Measurements from ENCODE around the gene TRAPPC10.

Gene TRAPPC10

DNA sequence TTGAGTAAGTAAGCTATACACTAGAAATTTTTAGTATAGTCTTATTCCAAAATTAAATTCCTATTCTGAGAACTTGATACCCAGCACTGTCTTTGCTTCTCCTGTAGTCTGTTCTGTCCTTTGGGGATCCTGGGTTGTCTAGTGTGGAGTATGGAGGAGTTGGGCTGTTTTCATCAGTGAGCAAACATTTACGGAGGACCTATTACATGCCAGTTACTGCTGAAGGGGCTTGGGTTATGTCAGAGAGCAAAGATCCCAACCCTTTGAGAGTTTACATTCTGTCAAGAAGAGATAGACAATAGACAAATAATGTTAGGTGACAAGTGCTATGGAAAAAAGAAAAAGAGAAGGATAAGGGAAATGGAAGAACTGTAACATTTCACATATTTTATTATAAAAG, 9.0 kb downstream of the TRAPPC10 start:
- H3K4me3 ChIP-seq: no peak overlapping the region
- no peaks in the 10 kb centered on the region for H3K27me3 ChIP-seq (ENCODE audit: low read depth)
- no peaks in the 10 kb centered on the region for H3K36me3 ChIP-seq (replicated peaks)
- no peak for DNase-seq (ENCODE audit: low spot score in 2 of 2)
- H3K4me1 ChIP-seq: peaks cover 11% of the 10 kb centered on the region
- in situ Hi-C loops (cut with MboI; ENCODE audit: low sequenced_read_pairs): no loop called here
- no peaks in the 10 kb centered on the region for H3K9me3 ChIP-seq

DNA sequence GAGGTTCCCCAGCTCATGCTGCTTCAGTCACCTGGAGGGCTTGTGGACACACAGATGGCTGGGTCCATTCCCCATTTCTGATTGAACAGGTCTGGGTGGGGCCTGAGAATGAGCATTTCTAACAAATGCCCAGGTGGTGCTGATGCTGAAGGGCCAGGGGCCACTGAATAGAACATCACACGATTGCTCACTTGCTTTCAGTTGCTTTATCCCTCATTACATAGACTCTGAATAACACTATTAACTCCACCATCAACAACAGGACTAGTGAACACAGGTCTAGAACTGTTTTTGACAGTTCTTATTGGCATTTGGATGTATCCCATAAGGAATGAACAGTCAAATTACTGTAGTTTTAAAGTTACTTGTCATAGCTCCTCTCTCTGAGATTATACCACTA, 12.1 kb downstream of the TRAPPC10 start:
- no peak for DNase-seq (ENCODE audit: low spot score in 2 of 2)
- H3K9me3 ChIP-seq: no peaks in the 10 kb centered on the region
- H3K27me3 ChIP-seq (ENCODE audit: low read depth): no peaks in the 10 kb centered on the region
- H3K4me3 ChIP-seq: no peak overlapping the region
- peaks cover 25% of the 10 kb centered on the region for H3K4me1 ChIP-seq
- H3K36me3 ChIP-seq (replicated peaks): no peaks in the 10 kb centered on the region
- in situ Hi-C loops (cut with MboI; ENCODE audit: low sequenced_read_pairs): no loop called here

DNA sequence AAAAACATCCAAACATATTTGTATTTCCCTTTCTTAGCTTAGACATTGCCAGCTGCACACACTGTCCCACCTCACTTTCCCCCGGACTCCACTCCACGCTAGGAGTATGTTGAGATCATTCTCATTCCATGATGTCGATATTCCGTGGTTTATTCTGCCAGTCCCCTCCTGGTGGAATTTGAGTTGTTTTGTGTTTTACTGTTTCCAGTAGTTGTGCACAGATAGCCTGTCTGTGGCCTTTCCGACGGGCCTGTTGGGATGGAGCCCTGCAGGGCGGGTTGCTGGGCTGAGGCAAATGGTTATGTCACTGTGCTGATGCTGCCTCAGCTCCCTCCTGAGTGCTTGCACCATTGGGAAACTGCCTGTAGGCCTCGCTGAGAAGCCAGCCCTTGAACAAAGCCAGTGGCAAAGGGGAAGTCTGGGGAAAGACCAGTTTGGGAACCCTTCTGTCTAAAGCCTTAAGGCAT, 12.8 kb downstream of the TRAPPC10 start:
- in situ Hi-C loops (cut with MboI; ENCODE audit: low sequenced_read_pairs): no loop called here
- DNase-seq (ENCODE audit: low spot score in 2 of 2): no peak
- no peaks in the 10 kb centered on the region for H3K36me3 ChIP-seq (replicated peaks)
- peaks cover 25% of the 10 kb centered on the region for H3K4me1 ChIP-seq
- no peak overlapping the region for H3K4me3 ChIP-seq
- H3K9me3 ChIP-seq: no peaks in the 10 kb centered on the region
- H3K27me3 ChIP-seq (ENCODE audit: low read depth): no peaks in the 10 kb centered on the region

DNA sequence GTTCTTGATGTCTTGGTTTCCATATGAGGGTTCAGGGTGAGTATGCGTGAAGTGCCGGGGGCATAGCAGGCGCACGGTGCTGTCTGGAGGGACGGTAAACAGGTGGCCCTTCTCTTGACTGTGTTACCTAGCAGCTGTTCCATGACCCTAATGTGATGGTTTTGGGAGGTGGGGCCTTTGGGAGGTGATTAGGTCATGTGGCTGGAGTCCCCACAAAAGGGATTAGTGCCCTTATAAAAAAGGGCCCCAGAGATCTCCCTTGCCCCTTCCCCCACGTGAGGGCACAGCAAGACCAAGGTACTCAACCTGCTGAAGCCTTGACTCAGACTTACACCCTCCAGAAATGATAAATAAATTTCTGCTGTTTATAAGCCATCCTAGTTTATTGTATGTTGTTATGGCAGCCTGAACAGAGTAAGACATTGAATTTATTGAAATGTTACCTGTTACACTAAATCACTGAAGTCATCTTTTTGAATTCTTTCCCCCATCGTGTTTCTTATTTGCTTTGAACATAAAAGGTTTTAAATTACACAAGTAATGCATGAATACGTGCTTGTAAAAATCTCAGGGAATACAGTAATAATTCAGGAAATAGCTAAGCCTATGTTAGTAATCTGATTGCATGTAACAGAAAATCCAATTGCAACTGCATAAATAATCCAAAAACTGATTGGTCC, 15.6 kb downstream of the TRAPPC10 start:
- H3K4me1 ChIP-seq: peaks cover 18% of the 10 kb centered on the region
- in situ Hi-C loops (cut with MboI; ENCODE audit: low sequenced_read_pairs): no loop called here

DNA sequence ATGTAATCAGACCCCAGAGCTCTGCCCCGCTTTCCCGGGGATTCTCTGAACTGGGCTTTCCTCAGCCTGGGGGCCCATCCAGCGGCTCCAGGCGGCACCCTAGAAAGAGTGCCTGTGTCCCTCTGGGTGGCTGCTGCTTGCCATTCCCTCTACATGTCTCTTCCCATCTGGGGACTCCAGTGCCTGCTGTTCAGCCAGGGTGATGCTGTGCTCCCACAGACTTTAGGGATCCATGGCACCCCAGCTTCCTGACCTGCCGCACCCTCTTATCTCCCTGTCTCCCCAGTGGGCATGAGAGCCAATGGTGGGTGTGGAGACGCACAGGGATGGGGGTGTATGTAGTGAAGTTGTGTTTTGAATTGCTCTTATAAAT, 16.2 kb downstream of the TRAPPC10 start:
- no peak for DNase-seq (ENCODE audit: low spot score in 2 of 2)
- in situ Hi-C loops (cut with MboI; ENCODE audit: low sequenced_read_pairs): no loop called here
- Histone ChIP-seq H3K4me3 (no peak overlapping the region), H3K9me3 (no peaks in the 10 kb centered on the region), H3K27me3 (ENCODE audit: low read depth) (no peaks in the 10 kb centered on the region), H3K36me3 (replicated peaks) (peaks cover 8% of the 10 kb centered on the region), H3K4me1 (peaks cover 18% of the 10 kb centered on the region)

More for the DNA sequence above, 15.6 kb downstream of the TRAPPC10 start:
- Histone ChIP-seq H3K27me3 (ENCODE audit: low read depth) (no peaks in the 10 kb centered on the region), H3K36me3 (replicated peaks) (peaks cover 3% of the 10 kb centered on the region), H3K4me3 (no peak overlapping the region), H3K9me3 (no peaks in the 10 kb centered on the region)
- no peak for DNase-seq (ENCODE audit: low spot score in 2 of 2)

DNA sequence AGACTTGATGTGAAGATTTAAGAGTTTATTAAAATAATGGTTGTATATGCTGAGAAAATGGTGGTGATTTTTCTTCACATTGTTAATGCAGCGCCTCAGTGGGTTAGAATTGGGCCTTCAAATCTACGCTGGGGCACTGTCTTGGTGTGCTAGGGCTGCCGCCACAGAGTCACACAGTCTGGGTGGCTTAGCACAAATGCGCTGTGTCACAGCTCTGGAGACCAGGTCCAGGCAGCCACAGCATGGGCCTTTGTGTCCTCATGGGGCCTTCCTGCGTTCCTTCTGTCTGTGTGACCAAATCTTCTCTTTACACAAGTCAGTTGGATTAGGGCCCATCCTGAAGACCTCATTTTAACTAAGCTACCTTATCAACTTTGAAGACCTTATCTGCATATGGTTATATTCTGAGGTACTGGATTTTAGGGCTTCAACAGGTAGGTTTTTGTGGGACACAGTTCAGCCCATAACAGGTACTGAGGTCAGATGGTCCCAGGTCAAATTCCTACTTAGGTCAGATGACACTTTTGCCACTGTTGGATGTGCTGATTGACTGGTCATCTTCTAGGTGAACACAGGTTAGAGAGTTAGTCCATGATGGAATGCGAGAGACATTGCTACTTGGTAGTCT, 17.5 kb downstream of the TRAPPC10 start:
- in situ Hi-C loops (cut with MboI; ENCODE audit: low sequenced_read_pairs): no loop called here
- no peak for DNase-seq (ENCODE audit: low spot score in 2 of 2)
- Histone ChIP-seq H3K4me3 (no peak overlapping the region), H3K27me3 (ENCODE audit: low read depth) (no peaks in the 10 kb centered on the region), H3K36me3 (replicated peaks) (peaks cover 12% of the 10 kb centered on the region), H3K4me1 (peaks cover 18% of the 10 kb centered on the region), H3K9me3 (no peaks in the 10 kb centered on the region)

DNA sequence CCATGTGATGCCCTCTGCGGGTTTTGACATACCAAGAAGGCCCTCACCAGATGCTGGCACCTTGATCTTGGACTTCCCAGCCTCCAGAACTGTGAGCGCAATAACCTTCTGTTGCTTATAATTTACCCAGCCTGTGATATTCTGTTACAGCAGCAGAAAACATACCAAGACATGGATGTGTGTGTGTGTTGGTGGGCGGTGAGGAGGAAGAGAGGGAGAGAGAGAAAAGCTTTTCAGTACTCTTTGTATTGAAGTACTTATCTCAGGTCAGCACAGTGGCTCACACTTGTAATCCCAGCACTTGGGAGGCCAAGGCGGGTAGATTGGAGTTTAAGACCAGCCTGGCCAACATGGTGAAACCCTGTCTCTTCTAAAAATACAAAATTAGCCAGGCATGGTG, 23.1 kb downstream of the TRAPPC10 start:
- peaks cover 33% of the 10 kb centered on the region for H3K36me3 ChIP-seq (replicated peaks)
- no peaks in the 10 kb centered on the region for H3K9me3 ChIP-seq
- H3K4me1 ChIP-seq: no peaks in the 10 kb centered on the region
- H3K4me3 ChIP-seq: no peak overlapping the region
- in situ Hi-C loops (cut with MboI; ENCODE audit: low sequenced_read_pairs): no loop called here
- no peak for DNase-seq (ENCODE audit: low spot score in 2 of 2)
- no peaks in the 10 kb centered on the region for H3K27me3 ChIP-seq (ENCODE audit: low read depth)

DNA sequence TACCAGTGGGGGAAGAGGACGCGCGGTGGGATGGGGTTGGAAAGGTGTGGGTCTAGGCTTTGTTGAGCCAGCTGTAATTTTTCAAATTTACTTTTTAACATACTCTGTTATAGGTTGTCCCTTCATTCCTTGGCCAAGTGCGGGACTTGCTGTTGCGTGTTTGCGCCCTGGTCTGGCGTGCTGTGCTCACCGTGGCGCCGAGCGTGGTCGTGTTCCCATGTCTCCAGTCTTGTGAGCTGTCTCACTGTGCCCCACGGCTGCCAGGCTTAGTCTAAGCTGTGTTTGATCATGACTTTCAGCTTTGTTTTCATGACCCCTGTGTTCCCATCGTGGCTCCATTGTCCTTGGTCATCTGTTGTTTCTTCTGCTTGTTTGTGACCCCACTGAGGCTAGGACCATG, 26.0 kb downstream of the TRAPPC10 start:
- peaks cover 27% of the 10 kb centered on the region for H3K36me3 ChIP-seq (replicated peaks)
- no peaks in the 10 kb centered on the region for H3K9me3 ChIP-seq
- in situ Hi-C loops (cut with MboI; ENCODE audit: low sequenced_read_pairs): no loop called here
- no peak for DNase-seq (ENCODE audit: low spot score in 2 of 2)
- H3K27me3 ChIP-seq (ENCODE audit: low read depth): no peaks in the 10 kb centered on the region
- H3K4me1 ChIP-seq: no peaks in the 10 kb centered on the region
- H3K4me3 ChIP-seq: no peak overlapping the region

DNA sequence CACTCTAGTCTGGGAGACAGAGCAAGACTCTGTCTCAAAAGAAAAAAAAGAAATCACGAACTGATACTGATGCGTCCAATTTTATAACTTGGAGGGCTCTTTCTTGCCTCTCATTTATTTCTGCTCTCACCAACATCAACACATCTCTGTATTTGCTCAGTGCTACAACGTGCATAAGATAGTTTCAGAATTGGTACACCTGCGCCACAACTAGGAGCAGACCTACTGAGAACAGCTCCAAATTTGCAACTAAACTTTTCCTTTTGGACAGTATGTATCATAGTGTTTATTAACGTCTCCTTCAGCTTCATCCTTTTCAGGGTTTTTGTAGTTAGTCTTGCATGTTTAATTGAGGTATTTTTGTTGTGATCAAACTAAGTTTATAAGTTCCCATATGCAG, 27.7 kb downstream of the TRAPPC10 start:
- Histone ChIP-seq H3K27me3 (ENCODE audit: low read depth) (no peaks in the 10 kb centered on the region), H3K9me3 (no peaks in the 10 kb centered on the region), H3K4me1 (no peaks in the 10 kb centered on the region), H3K4me3 (no peak overlapping the region), H3K36me3 (replicated peaks) (peaks cover 21% of the 10 kb centered on the region)
- no peak for DNase-seq (ENCODE audit: low spot score in 2 of 2)
- in situ Hi-C loops (cut with MboI; ENCODE audit: low sequenced_read_pairs): no loop called here

DNA sequence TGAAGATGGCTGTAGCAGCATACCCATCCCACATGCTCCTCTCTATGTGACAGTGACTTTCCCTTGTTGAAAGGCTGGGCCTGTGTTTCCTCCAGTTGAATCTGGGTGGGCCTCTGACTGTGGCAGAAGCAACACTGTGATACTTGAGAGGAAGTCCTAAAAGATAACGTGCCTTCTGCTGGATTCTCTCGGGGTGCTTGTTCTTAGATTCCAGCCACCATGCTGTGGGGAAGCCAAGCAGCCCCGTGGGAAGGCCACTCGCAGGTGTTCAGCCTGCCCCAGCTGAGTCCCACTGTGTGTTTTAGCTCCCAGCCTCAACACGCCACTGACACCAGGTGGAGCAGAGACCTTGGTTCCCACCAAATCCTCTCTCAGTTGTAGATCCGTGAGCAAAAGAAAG, 31.5 kb downstream of the TRAPPC10 start:
- in situ Hi-C loops (cut with MboI; ENCODE audit: low sequenced_read_pairs): no loop called here

DNA sequence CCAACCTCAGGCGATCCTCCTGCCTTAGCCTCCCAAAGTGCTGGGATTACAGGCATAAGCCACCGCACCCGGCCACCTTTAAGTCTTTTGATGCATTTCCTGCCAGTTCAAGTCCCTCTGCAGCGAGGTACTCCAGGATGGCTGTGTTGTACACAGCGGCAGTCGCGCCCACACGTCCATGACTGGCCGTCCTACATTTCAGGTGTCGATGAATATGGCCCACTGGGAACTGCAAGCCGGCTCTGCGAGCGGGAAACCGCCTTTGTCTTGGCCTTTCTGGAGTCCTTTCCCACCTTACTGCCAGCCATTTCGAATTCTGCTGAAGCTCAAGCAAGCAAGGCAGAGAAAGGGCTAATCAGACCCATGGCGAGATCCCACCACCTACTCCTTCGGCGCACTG, 34.6 kb downstream of the TRAPPC10 start:
- H3K4me1 ChIP-seq: no peaks in the 10 kb centered on the region
- in situ Hi-C loops (cut with MboI; ENCODE audit: low sequenced_read_pairs): no loop called here

More for the DNA sequence above, 31.5 kb downstream of the TRAPPC10 start:
- H3K4me1 ChIP-seq: no peaks in the 10 kb centered on the region
- H3K36me3 ChIP-seq (replicated peaks): peaks cover 11% of the 10 kb centered on the region
- H3K9me3 ChIP-seq: no peaks in the 10 kb centered on the region
- H3K27me3 ChIP-seq (ENCODE audit: low read depth): no peaks in the 10 kb centered on the region
- no peak overlapping the region for H3K4me3 ChIP-seq
- DNase-seq (ENCODE audit: low spot score in 2 of 2): no peak

DNA sequence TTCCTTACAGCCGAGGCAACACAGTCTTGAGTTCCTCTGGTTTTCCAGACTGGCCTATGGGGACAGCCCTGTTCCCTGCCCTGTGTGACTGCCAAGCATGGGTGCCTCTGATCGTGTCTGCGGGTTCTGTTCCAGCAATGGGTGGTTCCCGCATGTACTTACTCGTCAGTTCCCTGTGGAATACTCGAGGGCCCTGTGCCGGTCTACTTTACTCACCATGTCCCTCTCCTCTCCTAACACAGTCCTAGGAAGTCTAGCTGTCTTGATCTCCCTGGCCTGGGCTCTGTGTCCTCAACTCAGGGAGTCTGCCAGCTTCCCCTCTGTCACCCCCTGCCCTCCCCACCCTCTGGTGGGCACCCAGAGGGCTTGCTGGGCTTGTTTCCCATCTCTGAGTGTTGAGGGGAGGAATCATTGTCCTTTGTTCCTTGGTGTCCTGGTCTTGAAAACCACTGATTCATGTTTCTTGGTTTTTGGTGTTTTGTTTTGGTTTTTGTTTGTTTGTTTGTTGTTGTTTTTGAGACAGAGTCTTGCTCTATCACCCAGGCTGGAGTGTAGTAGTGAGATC, 36.0 kb downstream of the TRAPPC10 start:
- no peak for DNase-seq (ENCODE audit: low spot score in 2 of 2)
- no peak overlapping the region for H3K4me3 ChIP-seq
- H3K36me3 ChIP-seq (replicated peaks): peaks cover 18% of the 10 kb centered on the region
- no peaks in the 10 kb centered on the region for H3K27me3 ChIP-seq (ENCODE audit: low read depth)
- no peaks in the 10 kb centered on the region for H3K9me3 ChIP-seq
- in situ Hi-C loops (cut with MboI; ENCODE audit: low sequenced_read_pairs): no loop called here
- no peaks in the 10 kb centered on the region for H3K4me1 ChIP-seq

More for the DNA sequence above, 34.6 kb downstream of the TRAPPC10 start:
- Histone ChIP-seq H3K36me3 (replicated peaks) (peaks cover 12% of the 10 kb centered on the region), H3K27me3 (ENCODE audit: low read depth) (no peaks in the 10 kb centered on the region), H3K4me3 (no peak overlapping the region), H3K9me3 (no peaks in the 10 kb centered on the region)
- no peak for DNase-seq (ENCODE audit: low spot score in 2 of 2)

DNA sequence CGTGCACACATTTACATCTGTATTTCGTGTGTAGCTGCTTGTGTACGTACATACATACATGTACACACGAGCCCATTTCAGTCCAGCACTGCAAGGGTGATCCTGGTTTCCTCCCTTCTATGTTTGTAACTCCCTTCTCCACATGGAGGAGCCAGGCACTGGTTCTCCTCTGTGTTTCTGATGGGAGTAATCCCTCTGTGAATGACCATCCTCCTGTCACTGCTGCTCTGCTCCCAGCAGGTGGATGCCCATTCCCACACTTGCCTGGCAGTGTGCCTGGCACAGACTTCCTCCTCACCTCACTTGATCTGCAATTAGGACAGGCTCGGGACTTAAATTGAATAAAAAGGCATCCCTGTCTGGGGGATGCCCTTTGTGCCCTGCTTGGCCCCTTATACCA, 37.1 kb downstream of the TRAPPC10 start:
- DNase-seq (ENCODE audit: low spot score in 2 of 2): no peak
- H3K36me3 ChIP-seq (replicated peaks): peaks cover 15% of the 10 kb centered on the region
- in situ Hi-C loops (cut with MboI; ENCODE audit: low sequenced_read_pairs): no loop called here
- no peaks in the 10 kb centered on the region for H3K4me1 ChIP-seq
- no peaks in the 10 kb centered on the region for H3K27me3 ChIP-seq (ENCODE audit: low read depth)
- H3K9me3 ChIP-seq: no peaks in the 10 kb centered on the region
- H3K4me3 ChIP-seq: no peak overlapping the region

DNA sequence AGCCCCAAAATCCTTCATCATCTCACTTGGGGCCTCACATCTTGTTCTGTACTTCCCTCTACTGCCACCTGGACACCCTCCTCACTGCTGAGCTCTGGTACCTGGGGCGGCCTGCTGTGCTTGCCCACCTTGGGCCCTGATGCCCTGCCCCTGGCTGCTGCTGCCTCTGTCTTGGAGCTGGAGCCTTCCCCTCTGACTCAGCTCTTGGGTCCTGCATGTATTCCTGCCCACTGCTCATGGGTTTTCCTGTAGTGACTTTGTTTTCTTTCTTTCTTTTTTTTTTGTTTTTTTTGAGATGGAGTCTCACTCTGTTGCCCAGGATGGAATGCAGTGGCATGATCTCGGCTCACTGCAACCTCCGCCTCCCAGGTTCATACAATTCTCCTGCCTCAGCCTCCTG, 37.5 kb downstream of the TRAPPC10 start:
- in situ Hi-C loops (cut with MboI; ENCODE audit: low sequenced_read_pairs): no loop called here
- Histone ChIP-seq H3K27me3 (ENCODE audit: low read depth) (no peaks in the 10 kb centered on the region), H3K36me3 (replicated peaks) (peaks cover 15% of the 10 kb centered on the region), H3K4me3 (no peak overlapping the region), H3K4me1 (no peaks in the 10 kb centered on the region), H3K9me3 (no peaks in the 10 kb centered on the region)
- DNase-seq (ENCODE audit: low spot score in 2 of 2): no peak

Data from HAP-1 (cell line).